ENCODE results near the gene TMEM263.
"Not testable (repeated sequence)": the region's sequence is repeated elsewhere in the genome, so short reads cannot be mapped to it uniquely, and the experiment has no call there.

The TMEM263 gene

DNA sequence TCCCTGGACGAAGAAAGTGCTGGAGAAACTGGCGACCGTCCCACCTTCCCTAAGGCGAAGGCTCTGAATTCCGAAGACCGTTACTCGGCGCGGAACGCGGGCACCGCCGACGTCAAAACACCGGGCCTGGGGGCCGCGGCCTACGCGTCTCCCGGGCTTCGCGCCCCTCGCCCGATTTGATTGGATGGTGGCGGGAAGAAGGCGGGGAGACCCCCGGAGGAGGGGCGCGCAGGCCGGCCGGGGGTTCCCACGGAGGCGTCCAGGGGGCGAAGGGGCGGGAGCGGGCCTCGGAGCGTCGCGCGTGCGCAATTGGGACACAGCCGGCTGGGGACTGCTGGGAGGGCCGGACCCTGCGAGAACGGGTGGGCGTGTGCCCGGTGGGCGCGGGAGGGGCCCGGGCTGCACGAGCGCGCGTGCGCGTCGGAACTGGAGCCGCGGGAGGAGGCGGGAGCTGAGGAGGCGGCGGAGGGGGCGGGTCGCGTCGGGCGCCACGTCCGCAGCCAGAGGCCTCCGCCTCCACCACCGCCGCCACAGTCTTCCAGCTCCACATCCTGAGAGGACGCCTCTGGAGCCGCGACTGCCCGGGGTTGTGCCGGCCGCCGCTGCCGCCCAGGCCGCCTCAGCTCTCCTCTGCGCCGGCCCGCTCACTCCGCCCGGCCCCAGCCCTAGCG, at the start of gene TMEM263:
TSS of gene TMEM263 (plus strand) at position 531 of the 671 bp plus-strand sequence. CDS start 11,210 bp downstream, outside the sequence.
- DNase-seq (ENCODE audit: low read depth in 2 of 3, low spot score in 1 of 3), result peak; percentile 68 to 87 (median 84)

DNA sequence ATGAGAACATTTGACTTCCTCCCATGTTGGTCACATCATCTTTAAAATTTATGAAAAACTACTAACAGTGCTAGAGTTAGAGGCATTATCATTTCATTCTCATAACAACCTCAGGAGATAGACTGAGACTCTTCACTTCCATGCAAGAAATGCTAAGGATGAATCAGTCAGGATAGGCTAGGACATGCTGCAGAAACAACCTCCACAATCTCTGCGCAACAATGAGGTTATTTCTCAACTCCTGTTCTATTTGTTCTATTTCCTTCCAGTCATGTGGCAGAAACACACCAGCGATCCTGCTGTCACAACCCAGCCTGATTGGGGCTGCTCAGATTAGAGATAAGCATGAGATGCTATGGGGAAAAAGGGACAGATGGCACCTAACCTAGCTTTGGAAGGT, 49.0 kb upstream of the TMEM263 start:
- no peak for DNase-seq (ENCODE audit: low read depth in 2 of 3, low spot score in 1 of 3)

DNA sequence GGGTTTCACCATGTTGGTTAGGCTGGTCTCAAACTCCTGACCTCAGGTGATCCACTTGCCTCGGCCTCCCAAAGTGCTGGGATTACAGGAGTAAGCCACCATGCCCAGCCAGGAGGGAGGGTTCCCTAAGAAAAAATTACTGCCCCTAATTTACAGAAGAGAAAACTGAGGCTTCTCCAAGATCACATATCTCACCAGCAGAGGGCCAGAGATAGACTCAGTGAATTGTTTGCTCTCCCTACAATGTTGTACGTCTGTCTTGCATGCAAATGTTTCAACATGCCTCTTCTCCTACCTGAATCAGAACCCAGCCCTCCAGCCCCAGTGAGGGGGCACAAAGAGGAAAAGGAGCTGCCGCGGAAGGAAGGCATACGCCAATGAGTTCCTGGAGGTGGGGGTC, 48.3 kb upstream of the TMEM263 start:
- DNase-seq (ENCODE audit: low read depth in 2 of 3, low spot score in 1 of 3), result no peak

DNA sequence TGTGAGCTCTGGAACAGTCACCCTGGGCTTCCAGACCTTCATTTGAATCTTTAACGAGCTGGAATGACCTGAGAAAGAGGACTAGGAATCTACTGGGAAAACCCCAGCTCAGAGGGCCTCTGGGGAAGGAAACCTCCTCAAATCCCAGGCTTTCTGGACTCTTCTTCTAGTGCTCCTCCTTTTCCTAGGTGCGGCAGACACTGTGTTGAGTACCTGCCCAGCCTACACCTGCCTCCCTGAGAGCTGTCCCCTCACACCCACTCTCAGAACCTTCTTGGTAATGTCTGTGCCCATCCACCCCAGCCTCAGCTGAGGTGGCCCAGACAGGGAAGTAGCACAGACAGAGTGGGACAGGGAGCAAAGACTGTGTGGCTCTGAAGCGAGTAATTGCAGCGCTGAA, 47.9 kb upstream of the TMEM263 start:
- no peak for DNase-seq (ENCODE audit: low read depth in 2 of 3, low spot score in 1 of 3)

DNA sequence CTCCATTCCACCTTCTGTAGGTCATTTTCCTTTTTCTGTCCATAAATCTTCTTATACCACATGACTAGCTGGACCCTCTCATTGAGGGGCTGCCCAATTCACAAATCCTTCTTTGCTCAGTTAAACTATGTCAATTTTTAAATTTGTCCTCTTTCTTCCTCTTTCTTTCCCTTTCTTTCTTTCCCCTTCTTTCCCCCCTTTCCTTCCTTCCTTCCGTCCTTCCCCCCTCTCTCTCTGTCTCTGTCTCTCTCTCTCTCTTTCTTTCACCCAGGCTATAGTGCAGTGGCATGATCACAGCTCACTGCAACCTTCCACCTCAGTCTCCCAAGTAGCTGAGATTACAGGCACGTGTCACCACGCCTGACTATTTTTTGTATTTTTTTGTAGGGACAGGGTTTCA, 47.1 kb upstream of the TMEM263 start:
- no peak for DNase-seq (ENCODE audit: low read depth in 2 of 3, low spot score in 1 of 3)

DNA sequence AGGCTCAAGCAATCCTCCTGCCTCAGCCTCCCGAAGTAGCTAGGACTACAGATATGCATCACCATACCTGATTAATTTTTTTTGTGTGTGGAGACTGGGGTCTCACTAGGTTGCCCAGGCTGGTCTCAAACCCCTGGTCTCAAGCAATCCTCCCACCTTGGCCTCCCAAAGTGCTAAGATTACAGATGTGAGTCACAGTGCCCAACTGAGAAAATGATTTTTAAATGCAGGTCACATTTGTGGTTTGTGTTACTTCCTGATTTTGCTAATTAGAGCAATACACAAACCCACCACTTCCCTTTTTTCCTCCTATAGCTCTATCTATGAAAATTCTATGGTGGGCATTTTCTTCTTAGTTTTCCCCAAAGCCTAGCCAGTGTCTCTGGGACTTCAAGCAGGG, 45.5 kb upstream of the TMEM263 start:
- DNase-seq (ENCODE audit: low read depth in 2 of 3, low spot score in 1 of 3), result no peak

DNA sequence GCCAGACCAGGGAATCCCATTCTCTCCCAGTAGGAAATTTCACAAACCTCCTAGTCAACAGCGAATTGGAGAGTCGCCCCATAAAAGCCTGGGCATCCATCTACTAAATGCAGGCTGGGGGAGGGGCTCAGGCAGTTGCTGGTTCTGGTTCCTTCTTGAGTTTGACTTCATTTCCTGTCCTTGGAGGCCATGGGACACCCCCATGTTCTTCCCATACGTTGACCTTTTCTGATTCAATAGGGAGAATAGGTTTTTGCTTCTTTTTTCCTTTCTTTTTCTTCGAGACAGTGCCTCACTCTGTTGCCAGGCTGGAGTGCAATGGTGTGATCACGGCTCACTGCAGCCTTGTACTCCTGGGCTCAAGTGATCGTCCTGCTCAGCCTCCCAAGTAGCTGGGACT, 44.1 kb upstream of the TMEM263 start:
- DNase-seq (ENCODE audit: low read depth in 2 of 3, low spot score in 1 of 3), result no peak

DNA sequence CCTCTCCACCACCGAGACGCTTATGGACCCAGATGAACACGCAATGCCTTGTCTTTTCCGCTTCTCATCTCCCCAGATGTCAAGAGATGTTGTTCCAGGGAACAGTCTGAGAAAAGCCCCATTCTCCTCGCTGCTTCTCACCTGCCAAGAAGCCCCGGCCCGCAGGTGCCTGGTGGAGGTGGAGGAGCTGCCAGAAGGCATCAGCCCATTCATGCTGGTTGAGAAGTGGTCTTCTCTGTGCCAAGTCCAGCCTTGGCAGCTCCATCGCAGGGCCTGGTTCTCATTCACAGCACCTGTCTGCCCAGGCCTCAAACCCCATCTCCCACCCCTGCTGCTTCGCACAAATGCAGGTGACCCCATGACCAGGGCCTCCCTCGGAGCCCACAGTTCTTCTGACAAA, 42.3 kb upstream of the TMEM263 start:
- DNase-seq (ENCODE audit: low read depth in 2 of 3, low spot score in 1 of 3), result no peak

DNA sequence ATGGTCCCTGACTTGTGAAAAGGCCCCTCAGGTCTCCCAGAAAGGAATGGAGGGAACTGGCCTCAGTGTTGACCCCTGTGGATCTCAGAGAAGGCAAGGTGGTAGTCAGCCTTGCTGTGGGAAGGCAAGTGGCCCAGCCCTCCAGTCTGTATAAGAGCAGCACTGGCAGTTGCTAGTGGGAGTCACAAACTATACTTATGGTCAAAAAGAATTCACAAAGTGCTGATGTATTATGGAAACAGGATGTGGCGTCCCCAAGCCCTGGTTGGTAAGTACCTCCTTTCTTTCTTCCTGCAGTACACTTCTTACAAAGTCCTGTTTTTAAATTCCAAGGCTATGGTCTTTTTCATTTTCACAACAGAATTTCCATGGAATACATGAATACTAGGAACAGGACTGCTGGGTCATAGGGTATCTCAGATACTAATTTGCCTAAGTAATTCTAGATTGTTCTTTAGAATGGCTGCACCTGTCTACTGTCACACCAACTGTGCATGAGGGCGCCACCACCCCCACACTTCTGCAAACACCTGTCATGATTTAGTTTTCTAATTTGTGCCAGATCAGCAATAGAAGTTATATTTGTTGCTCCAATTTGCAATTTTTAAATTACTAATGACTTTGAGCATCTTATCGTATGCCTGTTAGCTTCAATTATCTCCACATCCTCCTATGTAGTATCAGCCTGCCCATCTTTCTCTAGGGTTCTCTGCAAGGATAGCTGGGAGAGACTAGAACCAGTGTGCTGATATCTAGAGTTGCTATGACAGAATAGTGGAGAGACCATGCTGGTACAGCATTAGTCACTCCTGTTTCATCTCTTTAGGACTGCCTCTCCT, 40.7 kb upstream of the TMEM263 start:
- no peak for DNase-seq (ENCODE audit: low read depth in 2 of 3, low spot score in 1 of 3)

DNA sequence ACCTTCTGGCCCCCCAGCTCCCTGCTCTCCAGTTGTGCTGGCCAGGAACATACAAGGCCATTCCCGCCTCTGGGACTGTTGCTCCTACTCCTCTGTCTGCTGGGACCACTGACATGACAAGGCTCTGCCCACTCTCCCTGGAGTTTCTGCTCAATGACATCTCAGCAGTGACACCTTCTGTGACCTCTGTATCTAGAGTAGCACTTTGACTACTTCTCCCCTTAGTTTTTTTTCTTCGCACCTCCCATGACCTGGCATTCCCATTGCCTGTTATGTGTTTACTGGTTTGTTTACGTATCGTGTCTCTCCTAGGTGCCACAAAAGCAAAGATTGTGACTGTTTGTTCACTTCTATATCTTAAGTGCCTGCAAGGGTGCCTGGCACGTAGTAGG, 40.1 kb upstream of the TMEM263 start:
- no peak for DNase-seq (ENCODE audit: low read depth in 2 of 3, low spot score in 1 of 3)

DNA sequence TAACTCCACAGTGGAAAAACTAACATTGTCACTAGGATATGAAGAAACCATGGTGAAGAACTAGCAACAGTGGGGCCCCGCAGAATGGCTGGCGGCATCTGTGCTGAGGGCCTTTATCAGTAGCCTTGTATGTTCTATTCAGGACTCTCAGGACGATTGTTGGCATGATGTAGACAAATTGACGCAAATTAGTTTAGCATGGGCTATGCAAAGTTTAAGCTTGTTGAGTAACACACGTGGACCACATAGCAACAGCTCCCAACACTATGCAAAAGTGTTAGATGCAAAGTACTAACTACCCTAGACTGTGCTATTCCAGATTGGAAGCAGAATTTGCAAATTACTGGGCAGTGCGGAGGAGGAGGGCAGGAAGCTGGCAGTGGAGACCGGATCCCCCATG, 38.2 kb upstream of the TMEM263 start:
- DNase-seq (ENCODE audit: low read depth in 2 of 3, low spot score in 1 of 3), result no peak

DNA sequence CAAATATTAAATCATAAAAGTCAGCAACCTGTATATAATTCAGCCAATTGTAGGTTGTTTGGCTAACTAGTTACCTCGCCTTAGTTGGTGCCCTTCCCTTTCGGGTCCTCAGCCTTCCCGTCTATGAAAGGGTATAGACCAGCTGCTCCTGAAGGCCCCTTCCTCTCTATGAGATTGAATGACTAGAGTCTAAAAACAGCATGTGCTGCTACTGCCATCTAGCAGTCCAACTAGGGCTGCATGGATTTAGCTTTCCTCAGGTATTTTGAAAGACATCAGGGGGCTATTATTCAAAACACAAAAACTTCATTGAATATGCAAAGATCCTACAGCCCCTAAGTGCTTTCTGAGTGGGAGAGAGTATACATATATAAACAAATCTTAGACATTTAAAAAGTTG, 37.0 kb upstream of the TMEM263 start:
- DNase-seq (ENCODE audit: low read depth in 2 of 3, low spot score in 1 of 3), result no peak

DNA sequence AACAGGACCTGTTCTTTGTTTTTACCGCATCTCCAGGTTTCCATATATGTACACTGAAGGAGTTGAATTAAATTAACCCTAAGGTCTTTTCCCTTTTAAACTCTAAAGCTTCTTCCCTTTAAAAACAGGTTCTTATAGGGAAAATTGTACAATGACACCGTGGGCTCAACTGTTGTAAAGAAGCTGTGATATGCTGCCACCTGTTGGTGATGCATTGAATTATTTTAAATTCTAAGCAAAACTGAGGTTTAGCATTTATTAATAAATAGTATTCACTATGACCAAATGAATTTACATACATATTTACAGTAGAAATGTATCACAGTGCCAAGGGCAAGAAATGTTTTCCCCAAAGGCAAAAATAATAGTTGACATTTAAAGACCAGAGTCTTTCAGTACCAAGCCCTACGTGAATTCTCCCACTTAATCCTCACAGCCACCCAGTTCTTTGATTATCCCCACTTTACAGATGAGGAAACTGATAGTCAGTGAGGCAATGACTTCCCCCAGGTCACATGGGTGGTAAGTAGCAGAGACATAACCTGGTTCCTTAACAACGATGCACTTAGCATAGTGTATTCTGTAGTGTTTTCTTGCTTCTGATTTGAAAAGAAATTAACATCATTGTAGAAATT, 35.7 kb upstream of the TMEM263 start:
- peak in 1 of 3 donors; percentile 40 for DNase-seq (ENCODE audit: low read depth in 2 of 3, low spot score in 1 of 3)

DNA sequence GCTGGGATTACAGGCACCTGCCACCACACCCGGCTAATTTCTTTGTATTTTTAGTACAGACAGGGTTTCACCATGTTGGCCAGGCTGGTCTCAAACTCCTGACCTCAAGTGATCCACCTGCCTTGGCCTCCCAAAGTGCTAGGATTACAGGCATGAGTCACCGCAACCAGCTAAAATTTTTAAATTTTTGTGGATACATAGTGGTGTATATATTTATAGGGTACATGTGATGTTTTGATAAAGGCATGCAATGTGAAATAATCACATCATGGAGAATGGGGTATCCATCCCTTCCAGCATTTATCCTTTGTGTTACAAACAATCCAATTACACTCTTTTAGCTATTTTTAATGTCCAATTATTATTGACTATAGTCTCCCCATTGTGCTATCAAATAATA, 33.7 kb upstream of the TMEM263 start:
- not testable (repeated sequence) for DNase-seq (ENCODE audit: low read depth in 2 of 3, low spot score in 1 of 3)

DNA sequence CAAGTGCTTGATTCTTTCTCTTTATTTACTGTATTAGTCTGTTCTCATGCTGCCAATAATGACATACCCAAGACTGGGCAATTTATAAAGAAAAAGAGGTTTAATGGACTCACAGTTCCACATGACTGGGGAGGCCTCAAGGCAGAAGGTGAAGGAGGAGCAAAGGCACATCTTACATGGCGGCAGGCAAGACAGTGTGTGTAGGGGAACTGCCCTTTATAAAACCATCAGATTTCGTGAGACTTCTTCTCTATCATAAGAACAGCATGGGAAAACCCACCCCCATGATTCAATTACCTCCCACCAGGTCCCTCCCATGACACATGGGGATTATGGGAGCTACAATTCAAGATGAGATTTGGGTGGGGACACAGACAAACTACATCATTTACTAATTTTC, 32.1 kb upstream of the TMEM263 start:
- DNase-seq (ENCODE audit: low read depth in 2 of 3, low spot score in 1 of 3), result not testable (repeated sequence)

DNA sequence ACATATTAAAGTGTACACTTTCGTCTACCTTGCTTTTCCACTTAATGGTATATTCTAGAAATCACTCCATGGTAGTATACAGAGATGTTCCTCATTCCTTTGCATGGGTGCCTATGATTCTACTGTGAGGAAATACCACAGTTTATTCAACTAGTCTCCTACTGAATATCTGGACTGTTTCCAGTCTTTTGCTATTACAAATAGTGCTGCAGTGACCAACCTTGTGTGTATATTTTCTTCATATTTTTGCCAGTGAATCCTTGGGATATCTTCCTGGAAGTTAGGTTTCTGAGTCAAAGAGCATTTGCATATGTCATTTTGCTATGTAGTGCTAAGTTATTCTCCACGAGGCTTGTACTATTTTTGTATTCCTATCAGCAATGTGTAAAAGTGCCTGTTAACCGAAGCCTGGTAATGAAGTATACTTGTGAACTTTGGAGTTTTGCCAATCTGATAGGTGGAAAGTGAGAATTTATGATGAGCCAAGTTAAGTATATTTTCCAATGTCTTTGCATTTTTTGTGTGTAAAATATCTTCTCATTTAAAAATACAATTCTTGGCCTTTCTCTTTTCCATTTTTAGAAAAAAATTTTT, 31.3 kb upstream of the TMEM263 start:
- DNase-seq (ENCODE audit: low read depth in 2 of 3, low spot score in 1 of 3), result no peak

DNA sequence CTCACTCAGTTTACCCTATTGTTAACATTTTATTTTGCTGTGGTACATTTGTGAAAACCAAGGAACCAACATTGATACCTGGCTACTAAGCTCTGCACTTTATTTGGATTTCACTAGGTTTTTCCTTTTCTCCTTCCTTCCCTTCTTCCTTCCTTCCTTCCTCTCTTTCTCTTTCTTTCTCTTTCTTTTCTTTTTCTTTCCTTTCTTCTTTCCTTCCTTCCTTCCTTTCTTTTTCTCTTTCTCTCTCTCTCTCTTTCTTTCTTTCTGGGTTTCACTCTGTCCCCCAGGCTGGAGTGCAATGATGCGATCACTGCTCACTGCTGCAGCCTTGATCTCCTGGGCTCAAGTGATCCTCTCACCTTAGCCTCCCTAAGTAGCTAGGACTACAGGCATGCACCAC, 29.1 kb upstream of the TMEM263 start:
- DNase-seq (ENCODE audit: low read depth in 2 of 3, low spot score in 1 of 3), result no peak

DNA sequence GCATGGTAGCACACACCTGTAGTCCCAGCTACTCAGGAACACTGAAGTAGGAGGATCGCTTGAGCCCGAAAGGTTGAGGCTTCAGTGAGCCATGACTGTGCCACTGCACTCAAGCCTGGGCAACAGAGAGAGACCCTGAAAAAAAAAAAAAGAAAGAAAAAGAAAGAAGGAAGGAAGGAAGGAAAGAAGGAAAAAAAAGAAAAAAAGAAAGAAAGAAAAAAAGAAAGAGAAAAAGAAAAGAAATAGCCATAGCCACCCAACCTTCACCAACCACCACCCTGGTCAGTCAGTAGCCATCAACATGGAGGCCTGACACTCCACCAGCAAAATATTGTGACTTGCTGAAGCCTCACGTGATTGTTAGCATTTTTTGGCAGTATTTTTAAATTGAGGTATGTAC, 21.4 kb upstream of the TMEM263 start:
- DNase-seq (ENCODE audit: low read depth in 2 of 3, low spot score in 1 of 3), result no peak

DNA sequence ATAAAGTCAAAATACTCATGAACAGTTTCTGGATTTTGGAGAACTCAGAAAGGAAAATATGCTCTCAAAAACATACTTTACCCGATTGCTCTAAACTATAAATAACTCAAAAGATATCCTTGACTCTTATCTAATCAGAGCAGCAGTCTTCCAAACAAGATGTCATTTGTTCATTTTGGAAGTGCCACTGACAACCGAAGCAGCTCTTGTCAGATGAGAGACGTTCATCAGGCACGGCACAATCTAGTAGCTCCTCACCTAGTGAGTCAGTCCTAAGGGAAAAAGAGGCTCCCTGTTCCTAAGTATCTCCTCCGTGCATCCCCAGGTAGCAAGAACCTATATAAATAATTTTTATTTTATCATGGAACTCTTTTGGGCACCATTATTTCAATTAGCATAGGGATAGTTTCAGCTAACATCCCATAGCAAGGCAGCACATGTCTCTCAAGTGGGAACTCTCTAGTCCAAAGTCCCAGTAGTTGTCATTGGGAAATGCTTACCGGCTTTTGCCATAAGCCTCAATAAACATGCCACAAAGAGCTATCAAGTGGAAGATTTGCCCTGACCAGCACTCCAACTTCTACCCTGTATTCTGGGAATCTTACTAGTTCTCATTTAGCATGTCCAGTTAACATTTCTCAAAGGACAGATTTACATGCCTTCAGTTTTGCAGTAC, 14.1 kb upstream of the TMEM263 start:
- no peak for DNase-seq (ENCODE audit: low read depth in 2 of 3, low spot score in 1 of 3)

DNA sequence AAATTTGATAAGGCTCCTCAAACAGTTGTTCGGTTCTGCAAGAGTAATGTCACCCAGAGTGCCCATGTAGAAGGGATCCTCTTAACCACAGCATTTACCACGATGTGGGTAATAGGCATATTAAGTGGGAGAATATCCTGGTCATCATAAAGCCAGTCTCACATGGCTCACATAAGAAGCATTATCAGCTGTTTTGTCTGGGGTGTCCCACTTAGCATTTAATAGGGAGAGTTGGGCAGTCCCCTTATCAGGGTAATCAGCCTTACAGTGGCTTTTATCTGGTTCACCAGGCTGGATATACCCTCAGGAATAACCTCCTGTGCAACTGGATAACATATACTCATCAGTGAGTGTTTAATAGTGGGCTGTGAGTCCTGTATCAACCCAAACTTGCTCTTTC, 12.9 kb upstream of the TMEM263 start:
- no peak for DNase-seq (ENCODE audit: low read depth in 2 of 3, low spot score in 1 of 3)

DNA sequence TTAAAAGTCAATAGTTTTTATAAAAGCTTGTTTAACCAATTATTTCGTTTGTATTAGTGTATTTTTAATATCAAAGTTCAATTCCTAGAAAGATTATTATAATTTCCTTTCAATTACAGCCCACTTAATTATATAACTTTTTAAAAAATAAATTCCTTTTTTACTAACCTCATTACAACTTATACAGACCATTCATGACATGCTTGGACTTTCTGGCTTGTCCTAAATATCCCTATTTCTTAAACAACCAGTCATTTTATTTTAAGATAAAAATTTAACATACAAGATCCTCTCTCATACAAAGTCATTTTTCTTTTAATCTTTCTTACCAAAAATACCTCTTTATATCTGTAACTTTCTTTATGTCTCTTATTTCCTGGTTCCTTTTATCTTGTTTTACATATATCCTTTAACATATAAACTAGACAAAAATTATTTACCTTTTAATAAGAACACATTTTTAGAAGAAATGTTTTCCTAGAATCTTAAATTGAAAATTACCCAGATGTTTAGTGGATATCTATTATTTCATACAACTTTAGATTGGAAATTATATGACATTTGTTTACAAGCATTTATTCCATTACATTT, 10.4 kb upstream of the TMEM263 start:
- DNase-seq (ENCODE audit: low read depth in 2 of 3, low spot score in 1 of 3), result no peak

Measured in stimulated activated CD4-positive, alpha-beta T cell treated with anti-CD3 and anti-CD28 coated beads, Interleukin-12 subunit alpha, Interleukin-12 subunit beta, amount 100 ng/mL, for 48 hours (primary cell).